ENCODE results near the gene MEF2C. TPM values are rescaled to one million over a fixed set of nuclear protein-coding genes. Genes with fewer than 3 reads are reported as not detected.

MEF2C gene
- total RNA-seq, 1 experiment from 2014 or later: 9.9 TPM

DNA sequence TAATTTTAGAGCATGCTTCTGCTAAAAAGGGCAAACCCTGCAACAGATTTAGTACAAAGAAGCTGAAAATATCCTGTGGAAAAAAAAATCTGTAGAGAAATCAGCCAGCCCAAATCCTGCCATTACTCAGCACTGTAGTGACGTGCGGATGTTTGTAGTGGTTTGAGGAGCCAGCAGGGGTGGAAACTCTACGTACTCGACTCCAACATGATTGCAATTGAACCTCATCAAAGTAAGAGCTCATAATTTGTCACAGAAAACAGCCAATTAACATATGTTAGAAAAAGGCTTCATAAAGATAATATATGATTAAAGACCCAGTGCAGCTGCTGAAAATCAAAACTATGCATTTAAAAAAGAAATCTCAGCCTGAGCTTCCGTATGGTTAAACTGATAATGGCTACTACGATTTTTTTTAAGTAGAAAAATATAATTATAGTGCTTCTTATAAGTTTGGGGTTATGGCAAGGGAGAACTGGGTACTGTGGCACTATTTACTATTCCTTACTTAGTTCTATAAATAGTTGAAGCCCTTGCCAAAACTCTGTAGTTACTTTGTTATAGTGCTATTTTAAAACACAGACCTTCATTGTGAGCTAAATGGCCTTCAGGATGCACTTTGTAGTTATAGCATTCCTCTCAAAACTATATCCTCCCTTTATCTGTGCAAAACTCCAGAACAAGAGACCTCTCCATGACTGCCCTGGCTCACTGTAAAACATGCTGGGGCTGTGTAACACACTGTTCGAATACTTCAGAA, 49.4 kb downstream of the MEF2C start:
- POLR2A ChIA-PET: no interaction called here
- DNase-seq (ENCODE audit: low read depth, low spot score): no peak
- BruUV-seq (replicated peaks): no TSS peak
- Histone ChIP-seq H3K36me3 (ENCODE audit: control insufficient read depth, insufficient read depth, low read length) (no peaks in the 10 kb centered on the region), H3K4me1 (ENCODE audit: control insufficient read depth, insufficient read depth, low read length) (peaks cover 24% of the 10 kb centered on the region; the same call in 1 of the 2 replicates), H3K27me3 (ENCODE audit: control insufficient read depth, insufficient read depth, low read length) (no peaks in the 10 kb centered on the region), H3K27ac (ENCODE audit: low read length) (peak overlapping the region; percentile 41; the same call in 1 of the 2 replicates), H3K9me3 (ENCODE audit: control insufficient read depth, insufficient read depth, low read depth, low read length) (no peaks in the 10 kb centered on the region), H3K4me3 (ENCODE audit: low read depth in 2 of 2, low read length in 2 of 2) (no peak overlapping the region)
- in situ Hi-C loops (cut with HindIII; ENCODE audit: low pct_unique_long_range_greater_than_20kb, low sequenced_read_pairs) (no loop called here), intact Hi-C loops (cut with micrococcal nuclease; ENCODE audit: unreplicated experiment) (no loop called here)
- CTCF ChIA-PET: interaction anchor here (0.6 kb wide), 1 partner anchor 36 kb away, joined by 11 read pairs; no protein-coding TSS in a partner anchor
- TF ChIP-seq, protein P1, sequence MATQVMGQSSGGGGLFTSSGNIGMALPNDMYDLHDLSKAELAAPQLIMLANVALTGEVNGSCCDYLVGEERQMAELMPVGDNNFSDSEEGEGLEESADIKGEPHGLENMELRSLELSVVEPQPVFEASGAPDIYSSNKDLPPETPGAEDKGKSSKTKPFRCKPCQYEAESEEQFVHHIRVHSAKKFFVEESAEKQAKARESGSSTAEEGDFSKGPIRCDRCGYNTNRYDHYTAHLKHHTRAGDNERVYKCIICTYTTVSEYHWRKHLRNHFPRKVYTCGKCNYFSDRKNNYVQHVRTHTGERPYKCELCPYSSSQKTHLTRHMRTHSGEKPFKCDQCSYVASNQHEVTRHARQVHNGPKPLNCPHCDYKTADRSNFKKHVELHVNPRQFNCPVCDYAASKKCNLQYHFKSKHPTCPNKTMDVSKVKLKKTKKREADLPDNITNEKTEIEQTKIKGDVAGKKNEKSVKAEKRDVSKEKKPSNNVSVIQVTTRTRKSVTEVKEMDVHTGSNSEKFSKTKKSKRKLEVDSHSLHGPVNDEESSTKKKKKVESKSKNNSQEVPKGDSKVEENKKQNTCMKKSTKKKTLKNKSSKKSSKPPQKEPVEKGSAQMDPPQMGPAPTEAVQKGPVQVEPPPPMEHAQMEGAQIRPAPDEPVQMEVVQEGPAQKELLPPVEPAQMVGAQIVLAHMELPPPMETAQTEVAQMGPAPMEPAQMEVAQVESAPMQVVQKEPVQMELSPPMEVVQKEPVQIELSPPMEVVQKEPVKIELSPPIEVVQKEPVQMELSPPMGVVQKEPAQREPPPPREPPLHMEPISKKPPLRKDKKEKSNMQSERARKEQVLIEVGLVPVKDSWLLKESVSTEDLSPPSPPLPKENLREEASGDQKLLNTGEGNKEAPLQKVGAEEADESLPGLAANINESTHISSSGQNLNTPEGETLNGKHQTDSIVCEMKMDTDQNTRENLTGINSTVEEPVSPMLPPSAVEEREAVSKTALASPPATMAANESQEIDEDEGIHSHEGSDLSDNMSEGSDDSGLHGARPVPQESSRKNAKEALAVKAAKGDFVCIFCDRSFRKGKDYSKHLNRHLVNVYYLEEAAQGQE (IDR thresholded peaks at IDR 0.05; ENCODE audit: insufficient read depth in 1 of 2, low read depth in 2 of 2, low read length in 1 of 2): no peak
- TF ChIP-seq, protein P2, sequence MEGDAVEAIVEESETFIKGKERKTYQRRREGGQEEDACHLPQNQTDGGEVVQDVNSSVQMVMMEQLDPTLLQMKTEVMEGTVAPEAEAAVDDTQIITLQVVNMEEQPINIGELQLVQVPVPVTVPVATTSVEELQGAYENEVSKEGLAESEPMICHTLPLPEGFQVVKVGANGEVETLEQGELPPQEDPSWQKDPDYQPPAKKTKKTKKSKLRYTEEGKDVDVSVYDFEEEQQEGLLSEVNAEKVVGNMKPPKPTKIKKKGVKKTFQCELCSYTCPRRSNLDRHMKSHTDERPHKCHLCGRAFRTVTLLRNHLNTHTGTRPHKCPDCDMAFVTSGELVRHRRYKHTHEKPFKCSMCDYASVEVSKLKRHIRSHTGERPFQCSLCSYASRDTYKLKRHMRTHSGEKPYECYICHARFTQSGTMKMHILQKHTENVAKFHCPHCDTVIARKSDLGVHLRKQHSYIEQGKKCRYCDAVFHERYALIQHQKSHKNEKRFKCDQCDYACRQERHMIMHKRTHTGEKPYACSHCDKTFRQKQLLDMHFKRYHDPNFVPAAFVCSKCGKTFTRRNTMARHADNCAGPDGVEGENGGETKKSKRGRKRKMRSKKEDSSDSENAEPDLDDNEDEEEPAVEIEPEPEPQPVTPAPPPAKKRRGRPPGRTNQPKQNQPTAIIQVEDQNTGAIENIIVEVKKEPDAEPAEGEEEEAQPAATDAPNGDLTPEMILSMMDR (IDR thresholded peaks at IDR 0.05): no peak
- TF ChIP-seq POLR2AphosphoS5 (IDR thresholded peaks at IDR 0.05; ENCODE audit: low read depth, low read length) (no peak), SIN3A (IDR thresholded peaks at IDR 0.05; ENCODE audit: borderline replicate concordance, insufficient read depth, low read depth, low read length) (no peak), TCF7L2 (IDR thresholded peaks at IDR 0.05; ENCODE audit: low read depth, low read length) (no peak)
- ATAC-seq: no peak

DNA sequence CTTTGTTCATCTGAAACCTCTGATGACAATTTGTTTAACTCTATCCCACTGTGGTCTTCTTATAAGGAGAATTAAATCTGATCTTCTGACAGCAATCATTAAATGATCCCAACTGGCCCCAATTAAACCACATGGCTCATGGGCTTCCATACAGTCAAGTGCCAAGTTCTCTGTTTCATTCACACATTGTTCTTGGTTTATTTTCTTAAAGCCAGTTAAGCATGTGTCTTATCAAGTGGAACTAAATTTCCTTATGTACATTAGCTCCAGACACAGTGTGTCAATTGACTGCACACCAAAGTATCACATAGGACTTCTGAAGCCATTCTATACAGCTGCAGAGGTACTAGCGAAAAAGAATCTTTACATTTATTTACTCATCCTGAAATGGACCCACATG, 51.2 kb downstream of the MEF2C start:
- CTCF ChIA-PET: no interaction called here
- no peaks in the 10 kb centered on the region for H3K9me3 ChIP-seq (ENCODE audit: control insufficient read depth, insufficient read depth, low read depth, low read length)
- BruUV-seq (replicated peaks): no TSS peak
- peaks cover 32% of the 10 kb centered on the region for H3K4me1 ChIP-seq (ENCODE audit: control insufficient read depth, insufficient read depth, low read length)
- no peak for TF ChIP-seq TCF7L2 (IDR thresholded peaks at IDR 0.05; ENCODE audit: low read depth, low read length)
- no peak for TF ChIP-seq SIN3A (IDR thresholded peaks at IDR 0.05; ENCODE audit: borderline replicate concordance, insufficient read depth, low read depth, low read length)
- TF ChIP-seq, protein P1 (IDR thresholded peaks at IDR 0.05; ENCODE audit: insufficient read depth in 1 of 2, low read depth in 2 of 2, low read length in 1 of 2): no peak
- TF ChIP-seq, protein P2 (IDR thresholded peaks at IDR 0.05): no peak
- TF ChIP-seq POLR2AphosphoS5 (IDR thresholded peaks at IDR 0.05; ENCODE audit: low read depth, low read length): no peak
- H3K36me3 ChIP-seq (ENCODE audit: control insufficient read depth, insufficient read depth, low read length): no peaks in the 10 kb centered on the region
- 0 out of 2 replicates have a peak overlapping the region, but pooled peaks have one; percentile 40 for H3K27ac ChIP-seq (ENCODE audit: low read length)
- in situ Hi-C loops (cut with HindIII; ENCODE audit: low pct_unique_long_range_greater_than_20kb, low sequenced_read_pairs): no loop called here
- no peak overlapping the region for H3K4me3 ChIP-seq (ENCODE audit: low read depth in 2 of 2, low read length in 2 of 2)
- POLR2A ChIA-PET: no interaction called here
- intact Hi-C loops (cut with micrococcal nuclease; ENCODE audit: unreplicated experiment): no loop called here
- ATAC-seq (no peak), DNase-seq (ENCODE audit: low read depth, low spot score) (no peak)
- no peaks in the 10 kb centered on the region for H3K27me3 ChIP-seq (ENCODE audit: control insufficient read depth, insufficient read depth, low read length)
